PC-9 (cell line): Measurements from ENCODE around the gene DPH1. TPM values are rescaled to one million over a fixed set of nuclear protein-coding genes. Genes with fewer than 3 reads are reported as not detected.

Source experiments
- BruUV-seq: library from RNA; stranded (reverse); fragments of 400-500 nt; replicated peaks from 2 replicates; lab custom pipeline; 2021; lab: Mats Ljungman, UMichigan
- CTCF ChIA-PET: fragments of 300-600 bp; sonication (Branson Sonifier 250); formaldehyde crosslinking; loops from one replicate; lab custom pipeline; 2022; ENCODE audit warnings: antibody characterized with exemption; lab: Charles Lee
- POLR2A ChIA-PET: fragments of 300-600 bp; sonication (Branson Sonifier 250); formaldehyde crosslinking; loops from one replicate; lab custom pipeline; 2022; ENCODE audit warnings: antibody characterized with exemption; ENCODE audit not compliant: unreplicated experiment; lab: Charles Lee
- DNase-seq, 2 experiments: peaks; one replicate each; pipeline versions ENCODE4 v3.0.0 to v3.0.0-alpha.2; 2015 to 2022; ENCODE audit warnings: mixed read lengths in 1 of 2
- H2AFZ ChIP-seq: fragments of 200-600 bp; sonication (generic); 2 replicates; pipeline ENCODE4 v1.8.1; 2017; ENCODE audit warnings: antibody characterized with exemption
- H3F3A ChIP-seq: fragments of 200-600 bp; sonication (generic); 2 replicates; pipeline ENCODE4 v1.8.1; 2017; ENCODE audit warnings: antibody characterized with exemption, mild to moderate bottlenecking, low read depth; ENCODE audit not compliant: insufficient read depth
- H3K27ac ChIP-seq: fragments of 200-600 bp; sonication (generic); 2 replicates; pipeline ENCODE4 v1.6.1; 2016; ENCODE audit warnings: mixed run types
- H3K27me3 ChIP-seq: fragments of 200-600 bp; sonication (generic); 2 replicates; pipeline ENCODE4 v1.6.1; 2016; ENCODE audit warnings: low read depth, mixed run types; ENCODE audit not compliant: insufficient read depth
- H3K36me3 ChIP-seq: fragments of 200-600 bp; sonication (generic); 2 replicates; pipeline ENCODE4 v1.6.1; 2016; ENCODE audit warnings: low read depth, mixed run types
- H3K4me1 ChIP-seq: fragments of 200-600 bp; sonication (generic); replicated peaks from 2 replicates; pipeline ENCODE4 v1.6.1; 2016; ENCODE audit warnings: mixed run types; ENCODE audit not compliant: insufficient read depth
- H3K4me2 ChIP-seq: fragments of 200-600 bp; sonication (generic); 2 replicates; pipeline ENCODE4 v1.6.1; 2017; ENCODE audit warnings: mixed run types
- H3K4me3 ChIP-seq: fragments of 200-600 bp; sonication (generic); 2 replicates; pipeline ENCODE4 v1.6.1; 2016; ENCODE audit warnings: mixed run types
- H3K79me2 ChIP-seq: fragments of 200-600 bp; sonication (generic); 2 replicates; pipeline ENCODE4 v1.6.1; 2017; ENCODE audit warnings: low read depth, mixed run types
- H3K9me2 ChIP-seq: fragments of 200-600 bp; sonication (generic); 2 replicates; pipeline ENCODE4 v1.8.1; 2017; ENCODE audit warnings: mild to moderate bottlenecking; ENCODE audit not compliant: insufficient read depth
- H3K9me3 ChIP-seq: fragments of 200-600 bp; sonication (generic); 2 replicates; pipeline ENCODE4 v1.8.1; 2016; ENCODE audit warnings: low read depth; ENCODE audit not compliant: insufficient read depth
- H4K20me1 ChIP-seq: fragments of 200-600 bp; sonication (generic); 2 replicates; pipeline ENCODE4 v1.8.1; 2017; ENCODE audit not compliant: insufficient read depth
- CTCF ChIP-seq: fragments of 200-600 bp; sonication (generic); conservative IDR thresholded peaks from 2 replicates; pipeline ENCODE4 v1.6.1; 2017; ENCODE audit warnings: mixed run types, antibody characterized with exemption, mild to moderate bottlenecking, moderate library complexity
- EZH2 ChIP-seq: fragments of 200-600 bp; sonication (generic); IDR thresholded peaks from 2 replicates; pipeline ENCODE4 v1.8.0; 2017; ENCODE audit warnings: antibody characterized with exemption, low read depth
- intact Hi-C: fragments of 100-400 bp; cut with micrococcal nuclease; formaldehyde crosslinking; loops from one replicate; pipeline ENCODE4 v1.10.0; 2022; ENCODE audit not compliant: unreplicated experiment
- total RNA-seq: library from RNA; stranded (reverse); gene quantifications from 2 replicates; pipeline ENCODE4 v1.2.3, GENCODE V29; 2021

The DPH1 gene
- total RNA-seq, 1 experiment from 2014 or later = 36.7 TPM

GRCh38 chr17:2055292-2056205, 25.6 kb downstream of the DPH1 start:
- POLR2A ChIA-PET = interaction anchor here (0.7 kb wide), 1 partner anchor 67 kb away, joined by 3 read pairs; no protein-coding TSS in a partner anchor
- intact Hi-C loops = no loop called here

GRCh38 chr17:2056206-2057174, 26.5 kb downstream of the DPH1 start:
- DNase-seq = no peak
- Histone ChIP-seq H3K9me3 (no peaks in the 10 kb centered on the region), H3K27me3 (peaks cover 6% of the 10 kb centered on the region), H3K4me1 (peaks cover 7% of the 10 kb centered on the region; the same call in 1 of the 2 replicates), H3K27ac (no peak overlapping the region), H3K79me2 (no peaks in the 10 kb centered on the region), H3F3A (peaks cover 15% of the 10 kb centered on the region), H2AFZ (no peak overlapping the region), H3K36me3 (no peaks in the 10 kb centered on the region), H3K9me2 (no peaks in the 10 kb centered on the region), H4K20me1 (no peaks in the 10 kb centered on the region; the same call in 1 of the 2 replicates), H3K4me3 (no peak overlapping the region), H3K4me2 (no peak overlapping the region)
- ChIA-PET CTCF (interaction anchor here (3.1 kb wide), 1 partner anchor 188 kb away, joined by 14 read pairs; no protein-coding TSS in a partner anchor), POLR2A (no interaction called here)
- BruUV-seq = no TSS peak
- intact Hi-C loops = no loop called here
- TF ChIP-seq CTCF = no peak
- no peak for TF ChIP-seq EZH2

More at GRCh38 chr17:2055292-2056205, 25.6 kb downstream of the DPH1 start:
- no TSS peak for BruUV-seq
- Histone ChIP-seq H3K4me1 (peaks cover 7% of the 10 kb centered on the region; the same call in 1 of the 2 replicates), H2AFZ (peak overlapping the region; percentile 59), H3K9me2 (no peaks in the 10 kb centered on the region), H3F3A (peaks cover 17% of the 10 kb centered on the region), H3K27me3 (peaks cover 12% of the 10 kb centered on the region), H3K79me2 (no peaks in the 10 kb centered on the region), H4K20me1 (no peaks in the 10 kb centered on the region), H3K4me3 (peak overlapping the region; percentile 66; the same call in 1 of the 2 replicates), H3K36me3 (no peaks in the 10 kb centered on the region), H3K9me3 (no peaks in the 10 kb centered on the region), H3K4me2 (peak overlapping the region; percentile 93), H3K27ac (no peak overlapping the region)
- TF ChIP-seq EZH2 = no peak
- TF ChIP-seq CTCF = no peak
- CTCF ChIA-PET = interaction anchor here (0.6 to 3.1 kb wide), 5 partner anchors 133 to 228 kb away, joined by 3 to 14 read pairs (median 7); no protein-coding TSS in a partner anchor
- DNase-seq = no peak
